ENCODE data around the gene TGFB2.

Gene TGFB2

GRCh38 chr1:218347336-218347722 lies 2.2 kb downstream of the TGFB2 start:
- no peak for DNase-seq
- Histone ChIP-seq H3K9me3 (no peaks in the 10 kb centered on the region), H3K4me1 (no peaks in the 10 kb centered on the region), H3K36me3 (no peaks in the 10 kb centered on the region), H3K27me3 (no peaks in the 10 kb centered on the region; the same call in 1 of the 2 replicates), H3K4me3 (ENCODE audit: low read depth, low read length) (no peak overlapping the region)
- no peak for TF ChIP-seq CTCF (IDR thresholded peaks at IDR 0.05; ENCODE audit: low read depth, low read length)

GRCh38 chr1:218347723-218348627 lies 2.8 kb downstream of the TGFB2 start:
- H3K36me3 ChIP-seq: no peaks in the 10 kb centered on the region
- H3K4me3 ChIP-seq (ENCODE audit: low read depth, low read length): no peak overlapping the region
- no peaks in the 10 kb centered on the region for H3K9me3 ChIP-seq
- no peak for TF ChIP-seq CTCF (IDR thresholded peaks at IDR 0.05; ENCODE audit: low read depth, low read length)
- no peak for DNase-seq
- H3K27me3 ChIP-seq: no peaks in the 10 kb centered on the region; the same call in 1 of the 2 replicates
- H3K4me1 ChIP-seq: no peaks in the 10 kb centered on the region

- Histone ChIP-seq H3K36me3 (no peaks in the 10 kb centered on the region), H3K4me1 (no peaks in the 10 kb centered on the region), H3K4me3 (ENCODE audit: low read depth, low read length) (no peak overlapping the region), H3K27me3 (no peaks in the 10 kb centered on the region; the same call in 1 of the 2 replicates), H3K9me3 (no peaks in the 10 kb centered on the region)
- TF ChIP-seq CTCF (IDR thresholded peaks at IDR 0.05; ENCODE audit: low read depth, low read length): no peak
- DNase-seq: no peak
These were observed 3.5 kb downstream of the TGFB2 start for GRCh38 chr1:218348628-218349071.

GRCh38 chr1:218349348-218350034 lies 4.4 kb downstream of the TGFB2 start:
- H3K9me3 ChIP-seq: no peaks in the 10 kb centered on the region
- no peak for DNase-seq
- H3K4me1 ChIP-seq: no peaks in the 10 kb centered on the region
- H3K36me3 ChIP-seq: no peaks in the 10 kb centered on the region
- no peak overlapping the region for H3K4me3 ChIP-seq (ENCODE audit: low read depth, low read length)
- TF ChIP-seq CTCF (IDR thresholded peaks at IDR 0.05; ENCODE audit: low read depth, low read length): no peak
- H3K27me3 ChIP-seq: no peaks in the 10 kb centered on the region; the same call in 1 of the 2 replicates

- no peaks in the 10 kb centered on the region for H3K4me1 ChIP-seq
- H3K27me3 ChIP-seq: no peaks in the 10 kb centered on the region; the same call in 1 of the 2 replicates
- no peak overlapping the region for H3K4me3 ChIP-seq (ENCODE audit: low read depth, low read length)
- TF ChIP-seq CTCF (IDR thresholded peaks at IDR 0.05; ENCODE audit: low read depth, low read length): no peak
- H3K36me3 ChIP-seq: no peaks in the 10 kb centered on the region
- DNase-seq: no peak
- no peaks in the 10 kb centered on the region for H3K9me3 ChIP-seq
These were observed 4.9 kb downstream of the TGFB2 start for GRCh38 chr1:218350035-218350525.
